Cerebellar cortex (tissue), 1 donor: Measurements from ENCODE around the gene JADE2.
"Not testable (repeated sequence)": the region's sequence is repeated elsewhere in the genome, so short reads cannot be mapped to it uniquely, and the experiment has no call there.

Experiments used
- DNase-seq: peaks from one replicate; pipeline ENCODE4 v3.0.0-alpha.2; 2015; ENCODE audit warnings: low spot score

The JADE2 gene

GRCh38 chr5:134592141-134592746 is 66.8 kb downstream of the JADE2 start:
- no peak for DNase-seq

- DNase-seq, result no peak
Measured at GRCh38 chr5:134594336-134594735, 68.9 kb downstream of the JADE2 start.

- no peak for DNase-seq
Measured at GRCh38 chr5:134594797-134595457, 69.5 kb downstream of the JADE2 start.

GRCh38 chr5:134595458-134595838 is 70.0 kb downstream of the JADE2 start:
- DNase-seq, result no peak

- DNase-seq, result not testable (repeated sequence)
Measured at GRCh38 chr5:134599820-134600219, 74.3 kb downstream of the JADE2 start.

- no peak for DNase-seq
Measured at GRCh38 chr5:134600600-134600999, 75.1 kb downstream of the JADE2 start.

- no peak for DNase-seq
Measured at GRCh38 chr5:134603059-134603458, 77.6 kb downstream of the JADE2 start.

- DNase-seq, result no peak
Measured at GRCh38 chr5:134604908-134605307, 79.4 kb downstream of the JADE2 start.

- DNase-seq, result no peak
Measured at GRCh38 chr5:134606726-134607125, 81.3 kb downstream of the JADE2 start.

GRCh38 chr5:134608555-134608954 is 83.1 kb downstream of the JADE2 start:
- no peak for DNase-seq

- DNase-seq, result no peak
Measured at GRCh38 chr5:134609232-134609851, 83.9 kb downstream of the JADE2 start.

- DNase-seq, result no peak
Measured at GRCh38 chr5:134610725-134611124, 85.3 kb downstream of the JADE2 start.

- no peak for DNase-seq
Measured at GRCh38 chr5:134611515-134611914, 86.0 kb downstream of the JADE2 start.

GRCh38 chr5:134614450-134615085 is 89.1 kb downstream of the JADE2 start:
- DNase-seq, result no peak

- no peak for DNase-seq
Measured at GRCh38 chr5:134620634-134621033, 95.2 kb downstream of the JADE2 start.

- no peak for DNase-seq
Measured at GRCh38 chr5:134625559-134625958, 100.1 kb downstream of the JADE2 start.

- DNase-seq, result no peak
Measured at GRCh38 chr5:134626369-134627014, 101.0 kb downstream of the JADE2 start.
